ENCODE data around the gene COL11A2.

The COL11A2 gene

GRCh38 chr6:33192671-33193602 lies 670 bp upstream of the COL11A2 start:
- Mint-ChIP-seq H3K27ac (peak overlapping the region; percentile 56), H3K9me3 (no peaks in the 10 kb centered on the region), H3K36me3 (peaks cover 25 to 43% of the 10 kb centered on the region in 2 donors), H3K27me3 (peaks cover 25 to 39% of the 10 kb centered on the region in 2 donors), H3K4me1 (peaks cover 28 to 48% of the 10 kb centered on the region in 2 donors), H3K4me3 (peak overlapping the region; percentile 82)
- ATAC-seq (replicated peaks) = peak; percentile 28 to 40
- no peak for DNase-seq

DNA sequence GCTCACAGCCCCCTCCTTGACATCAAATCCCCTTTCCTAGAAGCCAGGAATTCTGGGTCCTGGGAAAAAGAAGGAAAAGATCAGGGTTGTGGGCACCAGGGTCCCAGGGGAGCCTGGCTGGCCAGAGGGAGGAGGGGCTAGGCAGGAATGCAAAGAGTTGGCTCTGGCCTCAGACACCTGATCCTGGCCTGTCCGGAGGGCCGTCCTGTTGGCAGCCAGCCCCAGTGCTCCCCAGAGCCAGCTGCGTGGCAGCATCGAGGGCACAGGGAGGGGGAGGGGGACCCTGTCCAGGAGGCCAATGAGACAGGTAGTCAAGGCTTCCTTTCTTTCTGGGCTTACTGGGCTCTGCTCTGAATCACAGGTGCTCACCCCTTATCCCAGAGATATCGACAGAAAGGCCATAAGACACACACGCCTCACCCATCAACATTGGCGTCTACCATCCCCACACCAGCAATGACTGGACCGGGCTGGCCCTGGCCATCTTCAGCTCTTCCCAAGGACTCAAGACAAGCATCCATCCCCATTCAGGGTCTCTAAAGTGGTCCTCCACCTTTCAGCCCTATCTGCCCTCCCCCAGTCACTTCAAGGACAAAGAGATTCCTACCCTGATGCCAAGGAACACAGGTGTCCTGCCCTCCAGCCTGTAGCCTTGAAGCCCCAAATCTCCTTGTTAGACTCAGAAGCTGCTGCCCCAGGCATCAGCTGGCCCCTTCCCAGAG lies 723 bp downstream of the COL11A2 start:
- Mint-ChIP-seq H3K4me3 (peak overlapping the region; percentile 47 to 48), H3K36me3 (peaks cover 27 to 40% of the 10 kb centered on the region in 2 donors), H3K27me3 (peaks cover 35 to 49% of the 10 kb centered on the region in 2 donors), H3K9me3 (no peaks in the 10 kb centered on the region), H3K27ac (no peak overlapping the region), H3K4me1 (peaks cover 26 to 43% of the 10 kb centered on the region in 2 donors)
- ATAC-seq (replicated peaks) (no peak), DNase-seq (no peak)

DNA sequence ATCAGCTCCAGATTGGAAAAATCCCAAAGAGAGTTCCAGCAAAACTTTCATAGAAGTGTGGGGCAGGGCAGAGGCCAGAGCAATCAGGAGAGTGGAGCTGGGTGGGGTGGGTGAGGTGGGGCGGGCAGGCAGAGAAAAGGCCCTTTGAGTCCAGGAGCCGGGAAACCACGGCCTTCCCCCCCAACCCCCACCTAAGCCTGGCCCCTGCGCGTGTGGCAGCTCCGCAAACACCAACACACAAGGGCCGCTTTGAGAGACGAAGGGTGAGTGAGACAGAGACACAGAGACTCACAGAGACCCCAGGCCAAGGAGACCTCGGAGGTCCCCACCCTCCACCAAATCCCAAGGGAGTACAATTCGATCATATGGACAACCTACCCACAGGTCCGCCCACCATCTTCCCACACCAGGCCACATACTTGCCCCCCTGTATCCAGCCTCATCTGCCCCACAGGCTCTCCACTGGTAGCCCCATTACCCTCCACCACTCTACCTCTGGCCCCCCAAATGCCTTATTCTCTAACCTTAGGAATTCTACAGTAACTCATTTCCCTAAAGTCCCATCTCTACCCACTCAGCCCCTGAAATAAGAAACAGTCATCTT lies 1.7 kb downstream of the COL11A2 start:
- peaks cover 19 to 31% of the 10 kb centered on the region in 2 donors for H3K36me3 Mint-ChIP-seq
- peaks cover 24 to 40% of the 10 kb centered on the region in 2 donors for H3K4me1 Mint-ChIP-seq
- DNase-seq (no peak), ATAC-seq (replicated peaks) (no peak)
- no peaks in the 10 kb centered on the region for H3K9me3 Mint-ChIP-seq
- no peak overlapping the region for H3K4me3 Mint-ChIP-seq
- no peak overlapping the region for H3K27ac Mint-ChIP-seq
- peaks cover 43 to 59% of the 10 kb centered on the region in 2 donors for H3K27me3 Mint-ChIP-seq

DNA sequence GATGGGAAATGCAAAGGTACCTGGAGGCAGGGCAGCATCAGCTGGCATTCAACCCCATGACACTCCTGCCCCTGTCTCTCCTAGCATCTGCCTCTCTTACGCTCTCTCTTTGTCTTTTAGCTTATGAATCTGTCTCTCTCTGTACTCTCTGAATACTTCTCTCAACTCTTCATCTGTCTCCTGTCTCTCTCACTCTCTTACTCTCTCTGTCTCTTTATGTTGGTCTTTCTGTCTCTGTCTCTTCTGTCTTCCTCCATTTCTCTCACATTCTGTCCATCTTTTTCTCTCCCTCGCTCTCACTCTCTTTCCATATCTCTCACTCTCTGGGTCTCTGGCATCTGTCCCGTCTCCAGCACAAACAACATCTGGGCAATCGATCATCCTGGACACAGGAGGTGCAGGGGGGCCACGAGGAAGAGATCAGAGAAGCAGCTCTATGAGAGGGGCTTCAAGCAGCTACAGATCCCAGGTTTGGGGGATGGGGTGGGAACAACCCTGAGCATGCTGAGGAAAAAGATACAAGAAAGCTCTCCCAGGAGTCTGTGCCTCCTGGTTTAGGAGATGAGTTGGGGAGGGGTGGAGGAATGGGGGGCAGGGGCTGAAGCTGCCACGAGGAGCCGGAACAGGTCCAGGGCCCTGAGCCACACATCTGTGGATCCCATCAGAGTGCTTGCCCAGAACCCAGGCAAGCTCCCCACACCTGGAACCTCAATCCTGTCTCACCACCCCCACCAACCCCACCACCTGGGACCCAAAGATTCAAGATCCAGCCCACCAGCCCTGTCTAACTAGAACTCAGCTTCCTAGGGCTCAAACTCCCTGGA lies 2.4 kb downstream of the COL11A2 start:
- Mint-ChIP-seq H3K27me3 (peaks cover 48 to 66% of the 10 kb centered on the region in 2 donors), H3K4me1 (peaks cover 24 to 40% of the 10 kb centered on the region in 2 donors), H3K9me3 (no peaks in the 10 kb centered on the region), H3K27ac (no peak overlapping the region), H3K4me3 (no peak overlapping the region), H3K36me3 (peaks cover 14 to 25% of the 10 kb centered on the region in 2 donors)
- ATAC-seq (replicated peaks) (no peak), DNase-seq (no peak)

- no peak for DNase-seq
- Mint-ChIP-seq H3K36me3 (peaks cover 14 to 24% of the 10 kb centered on the region in 2 donors), H3K27me3 (peaks cover 55 to 73% of the 10 kb centered on the region in 2 donors), H3K4me1 (peaks cover 27 to 40% of the 10 kb centered on the region in 2 donors), H3K27ac (no peak overlapping the region), H3K4me3 (no peak overlapping the region), H3K9me3 (no peaks in the 10 kb centered on the region)
- ATAC-seq (replicated peaks) = no peak
Observed at GRCh38 chr6:33189164-33189563, 3.1 kb downstream of the COL11A2 start.

GRCh38 chr6:33187809-33188208 lies 4.5 kb downstream of the COL11A2 start:
- Mint-ChIP-seq H3K9me3 (peaks cover 9% of the 10 kb centered on the region in 2 donors), H3K27me3 (peaks cover 55 to 73% of the 10 kb centered on the region in 2 donors), H3K36me3 (peaks cover 24 to 31% of the 10 kb centered on the region in 2 donors), H3K4me3 (no peak overlapping the region), H3K4me1 (peaks cover 29 to 38% of the 10 kb centered on the region in 2 donors), H3K27ac (no peak overlapping the region)
- DNase-seq = no peak
- no peak for ATAC-seq (replicated peaks)

- Mint-ChIP-seq H3K9me3 (peaks cover 11 to 13% of the 10 kb centered on the region in 2 donors), H3K27me3 (peaks cover 46 to 60% of the 10 kb centered on the region in 2 donors), H3K4me1 (peaks cover 23 to 24% of the 10 kb centered on the region in 2 donors), H3K27ac (no peak overlapping the region), H3K36me3 (peaks cover 26 to 31% of the 10 kb centered on the region in 2 donors), H3K4me3 (no peak overlapping the region)
- DNase-seq (no peak), ATAC-seq (replicated peaks) (no peak)
Observed at GRCh38 chr6:33185654-33186187, 6.5 kb downstream of the COL11A2 start.

DNA sequence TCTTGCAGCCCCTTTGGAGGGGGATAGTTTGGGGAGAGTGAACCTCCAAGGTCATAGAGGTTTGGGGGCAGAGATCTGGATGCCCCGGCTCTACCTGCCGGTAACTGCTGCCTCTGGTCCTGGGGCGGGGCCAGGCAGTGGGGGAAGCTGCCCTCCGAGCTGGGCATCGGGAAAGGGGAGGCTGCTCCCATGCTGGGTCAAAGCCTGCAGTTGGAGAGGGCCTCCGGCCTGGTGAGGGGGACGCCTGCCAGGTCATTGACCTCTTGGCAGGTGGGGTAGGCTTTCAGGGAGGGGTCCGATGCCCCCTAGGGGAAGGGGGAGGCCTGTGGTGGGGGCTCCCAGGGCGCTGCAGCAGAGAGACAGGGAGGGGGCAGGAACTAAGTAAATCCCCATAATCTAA lies 7.1 kb downstream of the COL11A2 start:
- Mint-ChIP-seq H3K27me3 (peaks cover 40 to 54% of the 10 kb centered on the region in 2 donors), H3K4me1 (peaks cover 22 to 24% of the 10 kb centered on the region in 2 donors), H3K27ac (no peak overlapping the region), H3K36me3 (peaks cover 26 to 31% of the 10 kb centered on the region in 2 donors), H3K4me3 (no peak overlapping the region), H3K9me3 (peaks cover 11 to 13% of the 10 kb centered on the region in 2 donors)
- no peak for ATAC-seq (replicated peaks)
- no peak for DNase-seq

- no peak for DNase-seq
- Mint-ChIP-seq H3K36me3 (peaks cover 23 to 30% of the 10 kb centered on the region in 2 donors), H3K27me3 (peaks cover 32 to 37% of the 10 kb centered on the region in 2 donors), H3K9me3 (peaks cover 11 to 13% of the 10 kb centered on the region in 2 donors), H3K4me1 (peaks cover 22% of the 10 kb centered on the region in 2 donors), H3K4me3 (peak overlapping the region; percentile 19 to 52), H3K27ac (peak overlapping the region; percentile 92)
- ATAC-seq (replicated peaks) = peak; percentile 58 to 59
Observed at GRCh38 chr6:33183071-33183683, 9.1 kb downstream of the COL11A2 start.

DNA sequence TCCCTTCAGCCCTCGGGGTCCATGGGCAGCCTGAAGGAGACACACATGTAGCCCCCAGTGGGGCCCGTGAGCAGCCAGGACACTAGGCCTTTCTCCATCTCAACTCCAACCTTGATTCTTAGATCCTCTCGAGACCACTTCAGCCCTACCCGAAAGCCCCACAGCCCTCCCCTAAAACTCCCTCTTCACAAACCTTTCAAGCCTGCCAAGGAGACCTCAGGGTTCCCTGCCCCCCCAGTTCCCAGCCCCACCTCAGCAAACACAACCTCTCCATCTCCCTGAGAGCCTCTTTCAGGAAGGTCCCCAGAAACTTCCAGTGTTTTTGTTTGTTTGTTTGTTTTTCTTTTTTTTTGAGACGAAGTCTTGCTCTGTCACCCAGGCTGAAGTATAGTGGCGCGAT lies 11.1 kb downstream of the COL11A2 start:
- Mint-ChIP-seq H3K4me3 (no peak overlapping the region), H3K27me3 (peaks cover 21 to 30% of the 10 kb centered on the region in 2 donors), H3K36me3 (peaks cover 17 to 20% of the 10 kb centered on the region in 2 donors), H3K9me3 (peaks cover 11 to 13% of the 10 kb centered on the region in 2 donors), H3K27ac (no peak overlapping the region), H3K4me1 (peaks cover 12 to 15% of the 10 kb centered on the region in 2 donors)
- ATAC-seq (replicated peaks) (no peak), DNase-seq (no peak)

GRCh38 chr6:33178755-33179475 lies 13.4 kb downstream of the COL11A2 start:
- no peak for ATAC-seq (replicated peaks)
- no peak for DNase-seq
- Mint-ChIP-seq H3K36me3 (peaks cover 11 to 12% of the 10 kb centered on the region in 2 donors), H3K9me3 (peaks cover 11 to 13% of the 10 kb centered on the region in 2 donors), H3K4me1 (peaks cover 12% of the 10 kb centered on the region in 2 donors), H3K4me3 (no peak overlapping the region), H3K27ac (no peak overlapping the region), H3K27me3 (peaks cover 23 to 29% of the 10 kb centered on the region in 2 donors)

All from stimulated activated naive B cell treated with anti-CD40 and anti-IgM and Interleukin-4, amounts not matched to agents 10 μg/mL and 1 μg/mL and 100 μg/mL, for 72 hours (primary cell).